ENCODE results near the gene NEURL3. TPM values are rescaled to one million over a fixed set of nuclear protein-coding genes. Genes with fewer than 3 reads are reported as not detected.

The NEURL3 gene
- total RNA-seq, 4 donors from 2014 or later: 0.32 to 7.9 (median 7.0) TPM; not detected in 1

DNA sequence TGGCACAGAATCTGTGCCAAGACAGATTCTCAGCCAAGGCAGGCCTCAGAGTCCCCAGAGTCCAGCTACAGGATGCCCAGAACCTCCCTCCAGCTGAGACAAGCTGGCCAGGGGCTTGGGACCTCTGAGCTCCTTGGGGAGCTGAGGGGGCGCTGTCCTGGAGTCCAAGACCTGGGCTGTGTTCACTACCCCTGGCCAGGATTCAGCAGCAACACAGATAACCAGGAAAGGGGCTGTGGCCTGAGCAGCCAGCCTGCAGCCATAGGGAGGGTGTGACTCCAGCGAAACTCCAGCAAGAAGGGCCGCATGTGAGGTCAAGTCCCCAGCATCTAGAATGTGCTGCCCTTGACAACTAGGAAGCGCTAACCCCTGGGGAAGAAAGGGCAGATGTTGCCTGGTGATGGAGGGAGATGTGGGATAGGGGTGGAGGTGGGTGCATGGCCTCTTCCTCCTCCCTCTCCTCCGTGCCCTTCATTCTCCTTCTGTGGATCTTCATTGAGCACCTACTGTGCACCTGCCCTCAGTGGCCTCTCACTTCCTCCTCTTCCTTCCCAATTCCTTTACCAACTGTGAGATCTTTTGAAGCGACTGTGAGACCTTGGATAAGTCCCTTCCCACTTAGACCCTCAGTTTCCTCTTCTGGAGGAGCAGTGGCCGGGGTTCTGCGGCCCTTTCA lies 23.7 kb upstream of the NEURL3 start:
- intact Hi-C loops (cut with DNase I; ENCODE audit: low total_unique reads) (no loop called here), in situ Hi-C loops (cut with MboI; ENCODE audit: low pct_ligation_motif_present in 1 of 4, low pct_unique_long_range_greater_than_20kb in 1 of 4, low sequenced_read_pairs in 3 of 4) (no loop called here)
- Histone ChIP-seq H3K27ac (peak overlapping the region; percentile 76 to 84 (median 84)), H3K4me3 (no peak overlapping the region), H3K4me1 (peaks cover 21 to 58% (median 40%) of the 10 kb centered on the region in 4 donors), H3K27me3 (no peaks in the 10 kb centered on the region), H3K36me3 (no peaks in the 10 kb centered on the region), H3K9me3 (no peaks in the 10 kb centered on the region)
- 89% methylated on average over 8 of the region's 8 CpGs; no CpG with 5 or more reads in 1 of the 2 donors for WGBS, 2 donors (ENCODE audit: low coverage in 1 of 2)
- TF ChIP-seq POLR2A (IDR thresholded peaks at IDR 0.05): no peak
- no peak for TF ChIP-seq EP300 (IDR thresholded peaks at IDR 0.05; ENCODE audit: low read depth)
- TF ChIP-seq, protein P1, sequence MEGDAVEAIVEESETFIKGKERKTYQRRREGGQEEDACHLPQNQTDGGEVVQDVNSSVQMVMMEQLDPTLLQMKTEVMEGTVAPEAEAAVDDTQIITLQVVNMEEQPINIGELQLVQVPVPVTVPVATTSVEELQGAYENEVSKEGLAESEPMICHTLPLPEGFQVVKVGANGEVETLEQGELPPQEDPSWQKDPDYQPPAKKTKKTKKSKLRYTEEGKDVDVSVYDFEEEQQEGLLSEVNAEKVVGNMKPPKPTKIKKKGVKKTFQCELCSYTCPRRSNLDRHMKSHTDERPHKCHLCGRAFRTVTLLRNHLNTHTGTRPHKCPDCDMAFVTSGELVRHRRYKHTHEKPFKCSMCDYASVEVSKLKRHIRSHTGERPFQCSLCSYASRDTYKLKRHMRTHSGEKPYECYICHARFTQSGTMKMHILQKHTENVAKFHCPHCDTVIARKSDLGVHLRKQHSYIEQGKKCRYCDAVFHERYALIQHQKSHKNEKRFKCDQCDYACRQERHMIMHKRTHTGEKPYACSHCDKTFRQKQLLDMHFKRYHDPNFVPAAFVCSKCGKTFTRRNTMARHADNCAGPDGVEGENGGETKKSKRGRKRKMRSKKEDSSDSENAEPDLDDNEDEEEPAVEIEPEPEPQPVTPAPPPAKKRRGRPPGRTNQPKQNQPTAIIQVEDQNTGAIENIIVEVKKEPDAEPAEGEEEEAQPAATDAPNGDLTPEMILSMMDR (IDR thresholded peaks at IDR 0.05): no peak
- TF ChIP-seq POLR2AphosphoS5 (IDR thresholded peaks at IDR 0.05): no peak
- DNase-seq: no peak

DNA sequence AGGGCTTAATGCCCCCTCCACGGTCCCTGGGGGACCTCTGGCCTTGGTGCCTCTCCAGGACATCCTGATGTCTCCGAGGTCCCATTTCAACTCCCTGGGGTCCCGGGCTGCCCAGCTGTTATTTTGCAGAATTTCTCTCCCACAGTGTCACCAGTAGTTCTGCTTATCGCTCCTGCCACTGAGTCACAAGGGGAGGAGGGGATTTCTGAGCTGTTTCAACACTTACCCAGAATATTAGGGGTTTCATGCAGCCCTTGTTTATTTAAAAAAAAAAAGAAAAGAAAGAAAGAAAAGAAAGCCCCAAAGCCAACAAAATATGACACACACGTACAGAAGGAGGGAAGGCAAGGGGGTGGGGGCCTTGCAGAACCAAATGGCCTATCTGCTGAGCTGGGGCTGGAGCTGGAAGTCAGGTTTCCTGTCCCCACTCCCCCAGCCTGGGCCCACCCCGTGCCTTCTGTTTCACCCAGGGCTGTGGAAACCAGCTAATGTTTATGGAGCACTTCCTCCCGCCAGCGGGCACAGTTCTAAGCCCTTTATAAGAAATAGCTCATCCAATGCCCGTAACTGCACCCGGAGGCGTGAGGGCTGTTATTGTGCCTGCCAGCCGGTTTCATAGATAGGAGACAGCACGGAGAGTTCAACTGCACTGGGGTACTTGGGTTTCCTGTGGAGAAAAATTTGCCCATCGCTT lies 23.0 kb upstream of the NEURL3 start:
- intact Hi-C loops (cut with DNase I; ENCODE audit: low total_unique reads) (no loop called here), in situ Hi-C loops (cut with MboI; ENCODE audit: low pct_ligation_motif_present in 1 of 4, low pct_unique_long_range_greater_than_20kb in 1 of 4, low sequenced_read_pairs in 3 of 4) (no loop called here)
- TF ChIP-seq EP300 (IDR thresholded peaks at IDR 0.05; ENCODE audit: low read depth): peak; percentile 22
- TF ChIP-seq, protein P1 (IDR thresholded peaks at IDR 0.05): no peak
- WGBS, 2 donors (ENCODE audit: low coverage in 1 of 2): 22 to 29% methylated on average over 1 to 14 of the region's 14 CpGs
- H3K9me3 ChIP-seq: no peaks in the 10 kb centered on the region
- no peaks in the 10 kb centered on the region for H3K36me3 ChIP-seq
- no peaks in the 10 kb centered on the region for H3K27me3 ChIP-seq
- peak; percentile 52 for DNase-seq
- H3K4me1 ChIP-seq: peaks cover 16 to 54% (median 33%) of the 10 kb centered on the region in 4 donors
- peak overlapping the region in 3 of 4 donors; percentile 37 to 58 (median 37) for H3K4me3 ChIP-seq
- peak overlapping the region; percentile 76 to 84 (median 84) for H3K27ac ChIP-seq

DNA sequence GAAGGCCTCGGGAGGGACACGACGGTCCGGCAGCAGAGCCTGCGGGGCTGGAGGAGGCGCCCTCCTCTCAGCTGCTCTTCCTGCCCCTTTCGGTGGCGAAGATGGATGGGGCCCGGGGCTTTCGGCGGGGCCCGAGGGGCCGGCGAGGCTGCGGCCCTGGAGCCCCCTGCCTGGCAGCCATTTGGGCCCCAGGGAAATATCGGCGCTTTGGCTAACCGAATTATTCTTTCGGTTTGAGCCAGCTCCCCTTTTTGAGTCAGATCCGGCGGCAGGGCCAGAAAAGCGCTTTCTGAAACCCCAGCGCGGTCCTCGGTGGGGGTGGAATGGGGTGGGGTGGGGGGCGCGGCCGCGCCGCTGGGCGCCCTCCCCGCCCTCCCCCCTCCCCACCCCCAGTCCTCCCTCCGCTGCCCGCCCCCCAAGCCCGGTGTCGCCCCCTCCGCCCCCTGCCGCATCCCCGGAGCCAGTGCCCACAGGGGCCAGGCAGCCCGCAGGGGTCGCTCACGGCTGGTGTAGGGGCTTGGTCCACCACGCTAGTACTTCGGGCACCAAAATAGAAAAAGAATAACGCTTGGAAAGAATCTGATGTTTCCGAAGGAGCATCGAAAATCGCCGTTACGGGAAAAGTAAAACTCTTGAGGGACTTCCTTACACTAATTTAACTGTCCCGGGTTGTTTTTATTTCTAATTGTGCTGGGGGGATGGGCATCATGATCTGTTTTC lies 22.3 kb upstream of the NEURL3 start:
- peak; percentile 42 for DNase-seq
- 0 to 33% methylated on average over 1 to 23 of the region's 51 CpGs for WGBS, 2 donors (ENCODE audit: low coverage in 1 of 2)
- intact Hi-C loops (cut with DNase I; ENCODE audit: low total_unique reads): no loop called here

More for the DNA sequence above, 22.3 kb upstream of the NEURL3 start:
- Histone ChIP-seq H3K27me3 (no peaks in the 10 kb centered on the region), H3K27ac (peak overlapping the region; percentile 76 to 84 (median 84)), H3K4me3 (peak overlapping the region; percentile 36 to 58 (median 37)), H3K4me1 (peaks cover 9 to 47% (median 26%) of the 10 kb centered on the region in 4 donors), H3K9me3 (no peaks in the 10 kb centered on the region), H3K36me3 (no peaks in the 10 kb centered on the region)
- in situ Hi-C loops (cut with MboI; ENCODE audit: low pct_ligation_motif_present in 1 of 4, low pct_unique_long_range_greater_than_20kb in 1 of 4, low sequenced_read_pairs in 3 of 4): no loop called here
- no peak for TF ChIP-seq EP300 (IDR thresholded peaks at IDR 0.05; ENCODE audit: low read depth)
- TF ChIP-seq, protein P1 (IDR thresholded peaks at IDR 0.05): peak in 3 of 5 experiments; percentile 10 to 37 (median 21)
